HepG2 (cell line): ENCODE data around the gene ZDHHC8. TPM values are rescaled to one million over a fixed set of nuclear protein-coding genes. Genes with fewer than 3 reads are reported as not detected.

Experiments
- ATAC-seq: fragments of 200-7000 bp; cut with Tn5 transposase; 3 replicates; pipeline ENCODE4 v1.9.1; 2020; ENCODE audit warnings: mild to moderate bottlenecking, moderate library complexity
- BruUV-seq: library from RNA; stranded (reverse); fragments of 400-500 nt; replicated peaks from 2 replicates; lab custom pipeline; 2021; lab: Mats Ljungman, UMichigan
- CTCF ChIA-PET: fragments of 300-600 bp; formaldehyde crosslinking; extraction: SDS; loops from one replicate; lab custom pipeline; 2021; ENCODE audit warnings: low total read pairs, inconsistent platforms, low intra/inter-chr PET ratio; lab: Yijun Ruan, JAX
- POLR2A ChIA-PET: fragments of 350-600 bp; sonication (Branson Sonifier 250); formaldehyde crosslinking; loops from one replicate; lab custom pipeline; 2020; ENCODE audit warnings: antibody characterized with exemption, inconsistent platforms; lab: Yijun Ruan, JAX
- DNase-seq: peaks from one replicate; pipeline ENCODE4 v3.0.0-alpha.2; 2015; ENCODE audit warnings: low spot score
- FAIRE-seq: peaks from 3 replicates; lab custom pipeline; 2011; peaks lifted over from hg19 to GRCh38; lab: Jason Lieb, UNC
- H2AFZ ChIP-seq: one replicate; pipeline ENCODE4 v1.6.1; 2011; ENCODE audit warnings: low read length, inconsistent platforms
- H3K27ac ChIP-seq: fragments of 300-600 bp; 3 replicates; pipeline ENCODE4 v1.8.0; 2011; ENCODE audit warnings: mixed run types, mild to moderate bottlenecking, mixed read lengths, low read length, inconsistent platforms; ENCODE audit not compliant: insufficient read depth; ENCODE audit errors: extremely low read length
- H3K27me3 ChIP-seq, 2 experiments: fragments of 200-600 bp in 1 of 2; 2 replicates in 1 of 2; 3 replicates in 1 of 2; pipeline versions ENCODE4 v1.6.0 to v1.8.0; 2011; ENCODE audit warnings: low read length in 2 of 2, mild to moderate bottlenecking in 2 of 2, moderate library complexity in 2 of 2, inconsistent platforms in 1 of 2; ENCODE audit not compliant: insufficient read depth in 2 of 2, control insufficient read depth in 1 of 2
- H3K36me3 ChIP-seq, 2 experiments: fragments of 200-600 bp in 1 of 2; replicated peaks in 1 of 2; 2 replicates in 1 of 2; 3 replicates in 1 of 2; pipeline versions ENCODE4 v1.5.1 to v1.8.0; 2011; ENCODE audit warnings: low read length in 2 of 2, inconsistent platforms in 1 of 2; ENCODE audit not compliant: insufficient read depth in 2 of 2, control insufficient read depth in 1 of 2
- H3K4me1 ChIP-seq: 2 replicates; pipeline ENCODE4 v1.5.1; 2012; ENCODE audit warnings: low read length, inconsistent platforms; ENCODE audit not compliant: insufficient read depth
- H3K4me2 ChIP-seq: 2 replicates; pipeline ENCODE4 v1.6.0; 2011; ENCODE audit warnings: low read depth, low read length, inconsistent platforms
- H3K4me3 ChIP-seq, 3 experiments: fragments of 200-600 bp in 1 of 3; sonication (generic), shearing (Covaris generic) in 1 of 3; replicated peaks in 1 of 3; 2 replicates each; pipeline ENCODE4 v1.5.1; 2011 to 2016; ENCODE audit warnings: low read length in 3 of 3, inconsistent platforms in 2 of 3, low read depth in 2 of 3, mild to moderate bottlenecking in 2 of 3, control low read depth in 1 of 3, mixed read lengths in 1 of 3; ENCODE audit not compliant: insufficient read depth in 1 of 3
- H3K79me2 ChIP-seq: one replicate; pipeline ENCODE4 v1.6.1; 2011; ENCODE audit warnings: low read length, inconsistent platforms; ENCODE audit not compliant: insufficient read depth
- H3K9ac ChIP-seq: 2 replicates; pipeline ENCODE4 v1.6.0; 2011; ENCODE audit warnings: mild to moderate bottlenecking, low read depth, low read length, inconsistent platforms; ENCODE audit not compliant: insufficient read depth
- H3K9me3 ChIP-seq: 2 replicates; pipeline ENCODE4 v1.5.1; 2012; ENCODE audit warnings: mild to moderate bottlenecking, low read length
- H4K20me1 ChIP-seq: 2 replicates; pipeline ENCODE4 v1.6.0; 2011; ENCODE audit warnings: inconsistent platforms, mild to moderate bottlenecking, low read length, moderate library complexity; ENCODE audit not compliant: insufficient read depth
- ARNTL ChIP-seq: sonication (generic); formaldehyde crosslinking; IDR thresholded peaks from 2 replicates; pipeline ENCODE4 v1.4.0; 2020; ENCODE audit warnings: mild to moderate bottlenecking, missing genetic modification reagents
- KLF13 ChIP-seq: sonication (generic); formaldehyde crosslinking; IDR thresholded peaks from 2 replicates; pipeline ENCODE4 v1.4.0; 2020; ENCODE audit warnings: mild to moderate bottlenecking, missing genetic modification reagents
- KLF6 ChIP-seq: IDR thresholded peaks from 2 replicates; pipeline ENCODE4 v1.8.0; 2016; ENCODE audit warnings: missing biosample characterization, missing genetic modification reagents
- NPAS2 ChIP-seq: sonication (generic); formaldehyde crosslinking; IDR thresholded peaks from 2 replicates; pipeline ENCODE4 v1.8.0; 2022; ENCODE audit warnings: mild to moderate bottlenecking, missing genetic modification reagents, borderline replicate concordance
- PLRG1 ChIP-seq: fragments of 450-650 bp; conservative IDR thresholded peaks from 2 replicates; pipeline ENCODE4 v1.6.1; 2016
- SALL1 ChIP-seq: sonication (generic); formaldehyde crosslinking; IDR thresholded peaks from 2 replicates; pipeline ENCODE4 v1.8.0; 2022; ENCODE audit warnings: mild to moderate bottlenecking, missing genetic modification reagents
- SRSF1 ChIP-seq: fragments of 200-400 bp; formaldehyde crosslinking; optimal IDR thresholded peaks from 2 replicates; pipeline ENCODE3; 2017; ENCODE audit warnings: mild to moderate bottlenecking, low read depth, low read length, moderate library complexity
- SRSF4 ChIP-seq: fragments of 200-400 bp; formaldehyde crosslinking; IDR thresholded peaks from one replicate; pipeline ENCODE4 v1.6.1; 2018; ENCODE audit warnings: mild to moderate bottlenecking, low read depth, low read length, moderate library complexity; ENCODE audit not compliant: poor library complexity, severe bottlenecking
- ZKSCAN1 ChIP-seq: fragments of 150-350 bp; IDR thresholded peaks from 2 replicates; pipeline ENCODE4 v1.6.1; 2014; ENCODE audit warnings: low read length
- ZNF138 ChIP-seq: sonication (generic); formaldehyde crosslinking; IDR thresholded peaks from 2 replicates; pipeline ENCODE4 v1.5.0; 2020; ENCODE audit warnings: mild to moderate bottlenecking, low read depth, missing genetic modification reagents
- ZNF230 ChIP-seq: sonication (generic); formaldehyde crosslinking; IDR thresholded peaks from 2 replicates; pipeline ENCODE4 v1.4.0; 2020; ENCODE audit warnings: mild to moderate bottlenecking, missing genetic modification reagents
- WGBS: methylation state at CpG from one replicate; pipeline ENCODE4 v1.1.6; 2017; ENCODE audit warnings: low lambda C conversion rate; 5-methylcytosine and 5-hydroxymethylcytosine counted together
- in situ Hi-C: cut with HindIII; loops from 2 replicates; pipeline ENCODE4 v1.10.0; 2017; ENCODE audit warnings: low pct_unique_long_range_greater_than_20kb; ENCODE audit not compliant: extremely low pct_ligation_motif_present
- intact Hi-C: fragments of 100-400 bp; cut with micrococcal nuclease; formaldehyde crosslinking; loops from one replicate; pipeline ENCODE4 v1.10.0; 2022; ENCODE audit not compliant: unreplicated experiment
- polyA plus RNA-seq, 8 experiments: library from polyadenylated mRNA; depleted of rRNA in 3 of 8; stranded (reverse) in 7 of 8; unstranded in 1 of 8; fragments of >200 nt; fragmentation: Illumina TruSeq in 4 of 8; extraction: Trizol in 4 of 8; gene quantifications; 2 replicates each; pipeline versions ENCODE4 v1.2.1 to v1.2.3, GENCODE V29; 2011 to 2016; ENCODE audit warnings: low read depth in 4 of 8, missing spikeins in 1 of 8, mixed read lengths in 1 of 8; ENCODE audit not compliant: insufficient read depth in 1 of 8
- total RNA-seq, 5 experiments: library from RNA; depleted of rRNA; stranded (reverse); fragments of >200 nt; fragmentation: Illumina TruSeq; extraction: Trizol; gene quantifications; 2 replicates each; pipeline ENCODE4 v1.2.3, GENCODE V29; 2016; ENCODE audit warnings: low read depth in 1 of 5
- TF ChIP-seq, protein P1 (sequence below): IDR thresholded peaks from 2 replicates; pipeline ENCODE4 v1.6.1; 2018; ENCODE audit warnings: missing genetic modification reagents, mild to moderate bottlenecking, missing compliant biosample characterization
- TF ChIP-seq, protein P2 (sequence below): sonication (generic); formaldehyde crosslinking; IDR thresholded peaks from 2 replicates; pipeline ENCODE4 v1.5.0; 2020; ENCODE audit warnings: mild to moderate bottlenecking, missing genetic modification reagents
- TF ChIP-seq, protein P3 (sequence below): sonication (generic); formaldehyde crosslinking; IDR thresholded peaks from 2 replicates; pipeline ENCODE4 v1.4.0; 2020; ENCODE audit warnings: missing genetic modification reagents

The ZDHHC8 gene
- total and polyA plus RNA-seq, 2 of the 13 experiments (the other 11 are each of a cell fraction or from before 2014, with no cell fraction given), result 7.5 to 21.3 TPM

DNA sequence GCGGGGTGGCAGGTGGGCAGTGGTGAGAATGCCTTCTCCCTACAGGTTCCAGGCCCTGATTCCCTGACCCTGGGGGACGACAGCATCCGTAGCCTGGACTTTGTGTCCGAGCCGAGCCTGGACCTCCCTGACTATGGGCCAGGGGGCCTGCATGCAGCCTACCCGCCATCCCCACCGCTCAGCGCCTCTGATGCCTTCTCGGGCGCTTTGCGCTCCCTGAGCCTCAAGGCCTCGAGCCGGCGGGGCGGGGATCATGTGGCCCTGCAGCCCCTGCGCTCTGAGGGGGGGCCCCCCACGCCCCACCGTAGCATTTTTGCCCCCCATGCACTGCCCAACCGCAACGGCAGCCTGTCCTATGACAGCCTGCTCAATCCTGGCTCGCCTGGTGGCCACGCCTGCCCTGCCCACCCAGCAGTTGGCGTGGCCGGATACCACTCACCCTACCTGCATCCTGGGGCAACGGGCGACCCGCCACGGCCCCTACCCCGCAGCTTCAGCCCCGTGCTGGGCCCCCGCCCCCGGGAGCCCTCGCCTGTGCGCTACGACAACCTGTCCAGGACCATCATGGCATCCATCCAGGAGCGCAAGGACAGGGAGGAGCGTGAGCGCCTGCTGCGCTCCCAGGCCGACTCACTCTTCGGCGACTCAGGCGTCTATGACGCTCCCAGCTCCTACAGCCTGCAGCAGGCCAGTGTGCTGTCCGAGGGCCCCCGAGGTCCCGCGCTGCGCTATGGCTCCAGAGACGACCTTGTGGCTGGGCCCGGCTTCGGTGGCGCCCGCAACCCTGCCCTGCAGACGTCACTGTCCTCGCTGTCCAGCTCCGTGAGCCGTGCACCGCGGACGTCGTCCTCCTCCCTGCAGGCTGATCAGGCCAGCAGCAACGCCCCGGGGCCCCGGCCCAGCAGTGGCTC, 11.4 kb downstream of the ZDHHC8 start:
- Histone ChIP-seq H3K27ac (no peak overlapping the region), H3K9me3 (no peaks in the 10 kb centered on the region), H3K36me3 (peaks cover 1 to 5% of the 10 kb centered on the region in 2 experiments; a peak in 2 of 5 replicates), H3K79me2 (no peaks in the 10 kb centered on the region), H4K20me1 (0 out of 2 replicates have a peak, but pooled peaks cover 6% of the 10 kb centered on the region), H3K4me1 (0 out of 2 replicates have a peak, but pooled peaks cover 12% of the 10 kb centered on the region), H3K4me3 (no peak overlapping the region), H2AFZ (no peak overlapping the region), H3K9ac (no peak overlapping the region), H3K4me2 (no peak overlapping the region), H3K27me3 (no peaks in the 10 kb centered on the region)
- BruUV-seq, result no TSS peak
- TF ChIP-seq ZNF230 (CRISPR knock-in tag) (no peak), ZKSCAN1 (no peak), SALL1 (CRISPR knock-in tag) (no peak), KLF6 (CRISPR knock-in tag) (no peak), PLRG1 (no peak), ARNTL (CRISPR knock-in tag) (no peak), NPAS2 (no peak), ZNF138 (no peak), SRSF1 (no peak), KLF13 (CRISPR knock-in tag) (no peak), SRSF4 (no peak)
- TF ChIP-seq, protein P1, sequence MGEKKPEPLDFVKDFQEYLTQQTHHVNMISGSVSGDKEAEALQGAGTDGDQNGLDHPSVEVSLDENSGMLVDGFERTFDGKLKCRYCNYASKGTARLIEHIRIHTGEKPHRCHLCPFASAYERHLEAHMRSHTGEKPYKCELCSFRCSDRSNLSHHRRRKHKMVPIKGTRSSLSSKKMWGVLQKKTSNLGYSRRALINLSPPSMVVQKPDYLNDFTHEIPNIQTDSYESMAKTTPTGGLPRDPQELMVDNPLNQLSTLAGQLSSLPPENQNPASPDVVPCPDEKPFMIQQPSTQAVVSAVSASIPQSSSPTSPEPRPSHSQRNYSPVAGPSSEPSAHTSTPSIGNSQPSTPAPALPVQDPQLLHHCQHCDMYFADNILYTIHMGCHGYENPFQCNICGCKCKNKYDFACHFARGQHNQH (CRISPR knock-in tag), result no peak
- TF ChIP-seq, protein P2, sequence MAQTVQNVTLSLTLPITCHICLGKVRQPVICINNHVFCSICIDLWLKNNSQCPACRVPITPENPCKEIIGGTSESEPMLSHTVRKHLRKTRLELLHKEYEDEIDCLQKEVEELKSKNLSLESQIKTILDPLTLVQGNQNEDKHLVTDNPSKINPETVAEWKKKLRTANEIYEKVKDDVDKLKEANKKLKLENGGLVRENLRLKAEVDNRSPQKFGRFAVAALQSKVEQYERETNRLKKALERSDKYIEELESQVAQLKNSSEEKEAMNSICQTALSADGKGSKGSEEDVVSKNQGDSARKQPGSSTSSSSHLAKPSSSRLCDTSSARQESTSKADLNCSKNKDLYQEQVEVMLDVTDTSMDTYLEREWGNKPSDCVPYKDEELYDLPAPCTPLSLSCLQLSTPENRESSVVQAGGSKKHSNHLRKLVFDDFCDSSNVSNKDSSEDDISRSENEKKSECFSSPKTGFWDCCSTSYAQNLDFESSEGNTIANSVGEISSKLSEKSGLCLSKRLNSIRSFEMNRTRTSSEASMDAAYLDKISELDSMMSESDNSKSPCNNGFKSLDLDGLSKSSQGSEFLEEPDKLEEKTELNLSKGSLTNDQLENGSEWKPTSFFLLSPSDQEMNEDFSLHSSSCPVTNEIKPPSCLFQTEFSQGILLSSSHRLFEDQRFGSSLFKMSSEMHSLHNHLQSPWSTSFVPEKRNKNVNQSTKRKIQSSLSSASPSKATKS (CRISPR knock-in tag), result no peak
- TF ChIP-seq, protein P3, sequence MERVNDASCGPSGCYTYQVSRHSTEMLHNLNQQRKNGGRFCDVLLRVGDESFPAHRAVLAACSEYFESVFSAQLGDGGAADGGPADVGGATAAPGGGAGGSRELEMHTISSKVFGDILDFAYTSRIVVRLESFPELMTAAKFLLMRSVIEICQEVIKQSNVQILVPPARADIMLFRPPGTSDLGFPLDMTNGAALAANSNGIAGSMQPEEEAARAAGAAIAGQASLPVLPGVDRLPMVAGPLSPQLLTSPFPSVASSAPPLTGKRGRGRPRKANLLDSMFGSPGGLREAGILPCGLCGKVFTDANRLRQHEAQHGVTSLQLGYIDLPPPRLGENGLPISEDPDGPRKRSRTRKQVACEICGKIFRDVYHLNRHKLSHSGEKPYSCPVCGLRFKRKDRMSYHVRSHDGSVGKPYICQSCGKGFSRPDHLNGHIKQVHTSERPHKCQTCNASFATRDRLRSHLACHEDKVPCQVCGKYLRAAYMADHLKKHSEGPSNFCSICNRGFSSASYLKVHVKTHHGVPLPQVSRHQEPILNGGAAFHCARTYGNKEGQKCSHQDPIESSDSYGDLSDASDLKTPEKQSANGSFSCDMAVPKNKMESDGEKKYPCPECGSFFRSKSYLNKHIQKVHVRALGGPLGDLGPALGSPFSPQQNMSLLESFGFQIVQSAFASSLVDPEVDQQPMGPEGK, result no peak
- DNase-seq (no peak), ATAC-seq (no peak), FAIRE-seq (no peak)
- ChIA-PET POLR2A (no interaction called here), CTCF (no interaction called here)
- WGBS, result 98% methylated on average over 38 of the region's 65 CpGs
- intact Hi-C loops (no loop called here), in situ Hi-C loops (no loop called here)
